Neural progenitor cell (in vitro differentiated cells): ENCODE results near the gene TACC3.

Source experiments
- CTCF ChIP-seq: fragments of 200-600 bp; sonication (generic); IDR thresholded peaks from 2 replicates; pipeline ENCODE4 v1.5.1; 2017; ENCODE audit warnings: antibody characterized with exemption, mild to moderate bottlenecking
- EZH2 ChIP-seq: fragments of 200-600 bp; sonication (generic); IDR thresholded peaks from 2 replicates; pipeline ENCODE4 v1.6.1; 2017; ENCODE audit warnings: antibody characterized with exemption, mild to moderate bottlenecking, moderate library complexity
- EZH2phosphoT487 ChIP-seq: fragments of 200-600 bp; sonication (generic); IDR thresholded peaks from 2 replicates; pipeline ENCODE4 v1.6.1; 2017; ENCODE audit warnings: antibody characterized with exemption

GRCh38 chr4:1711055-1711570, 10.2 kb upstream of the TACC3 start:
- TF ChIP-seq CTCF: no peak
- TF ChIP-seq EZH2: no peak
- TF ChIP-seq EZH2phosphoT487: no peak
